DOHH2 (cell line): ENCODE results near the gene SHCBP1L.

Source experiments
- EZH2phosphoT487 ChIP-seq: fragments of 200-600 bp; sonication (generic); IDR thresholded peaks from 2 replicates; pipeline ENCODE4 v1.6.1; 2017; ENCODE audit warnings: borderline replicate concordance, mild to moderate bottlenecking, antibody characterized with exemption, low read length, moderate library complexity, mixed read lengths
- TF ChIP-seq, protein P1 (sequence below): fragments of 200-600 bp; sonication (generic); IDR thresholded peaks from one replicate; pipeline ENCODE4 v1.5.1; 2014; ENCODE audit warnings: antibody characterized with exemption, mild to moderate bottlenecking, low read depth, low read length; ENCODE audit not compliant: poor library complexity, severe bottlenecking

DNA sequence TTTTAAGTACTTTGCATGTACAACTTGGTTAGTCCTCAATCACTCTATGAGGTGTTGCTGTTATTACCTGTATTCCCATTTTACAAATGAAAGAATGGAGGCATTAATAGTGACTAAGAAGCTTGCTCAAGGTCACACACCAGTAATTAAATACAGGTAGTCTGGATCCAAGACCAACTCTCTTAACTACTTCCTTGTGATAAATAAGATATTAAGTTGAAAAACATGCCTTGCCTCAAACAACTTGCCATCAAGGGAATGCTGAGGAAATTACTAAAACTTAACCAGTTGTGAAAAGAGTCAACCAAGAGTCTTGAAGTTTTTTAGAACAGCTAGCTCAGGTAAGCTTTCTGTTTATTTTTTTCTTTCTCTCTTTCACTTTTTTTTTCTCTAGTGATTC lies 49.3 kb upstream of the SHCBP1L start:
- TF ChIP-seq, protein P1, sequence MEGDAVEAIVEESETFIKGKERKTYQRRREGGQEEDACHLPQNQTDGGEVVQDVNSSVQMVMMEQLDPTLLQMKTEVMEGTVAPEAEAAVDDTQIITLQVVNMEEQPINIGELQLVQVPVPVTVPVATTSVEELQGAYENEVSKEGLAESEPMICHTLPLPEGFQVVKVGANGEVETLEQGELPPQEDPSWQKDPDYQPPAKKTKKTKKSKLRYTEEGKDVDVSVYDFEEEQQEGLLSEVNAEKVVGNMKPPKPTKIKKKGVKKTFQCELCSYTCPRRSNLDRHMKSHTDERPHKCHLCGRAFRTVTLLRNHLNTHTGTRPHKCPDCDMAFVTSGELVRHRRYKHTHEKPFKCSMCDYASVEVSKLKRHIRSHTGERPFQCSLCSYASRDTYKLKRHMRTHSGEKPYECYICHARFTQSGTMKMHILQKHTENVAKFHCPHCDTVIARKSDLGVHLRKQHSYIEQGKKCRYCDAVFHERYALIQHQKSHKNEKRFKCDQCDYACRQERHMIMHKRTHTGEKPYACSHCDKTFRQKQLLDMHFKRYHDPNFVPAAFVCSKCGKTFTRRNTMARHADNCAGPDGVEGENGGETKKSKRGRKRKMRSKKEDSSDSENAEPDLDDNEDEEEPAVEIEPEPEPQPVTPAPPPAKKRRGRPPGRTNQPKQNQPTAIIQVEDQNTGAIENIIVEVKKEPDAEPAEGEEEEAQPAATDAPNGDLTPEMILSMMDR: no peak
- no peak for TF ChIP-seq EZH2phosphoT487
